ENCODE data around the gene SLC45A3. TPM values are rescaled to one million over a fixed set of nuclear protein-coding genes. Genes with fewer than 3 reads are reported as not detected.

SLC45A3 gene
- total and polyA plus RNA-seq, 2 donors (not counting 1 experiment from before 2014, with no cell fraction given), result 0.90 to 1.5 TPM

DNA sequence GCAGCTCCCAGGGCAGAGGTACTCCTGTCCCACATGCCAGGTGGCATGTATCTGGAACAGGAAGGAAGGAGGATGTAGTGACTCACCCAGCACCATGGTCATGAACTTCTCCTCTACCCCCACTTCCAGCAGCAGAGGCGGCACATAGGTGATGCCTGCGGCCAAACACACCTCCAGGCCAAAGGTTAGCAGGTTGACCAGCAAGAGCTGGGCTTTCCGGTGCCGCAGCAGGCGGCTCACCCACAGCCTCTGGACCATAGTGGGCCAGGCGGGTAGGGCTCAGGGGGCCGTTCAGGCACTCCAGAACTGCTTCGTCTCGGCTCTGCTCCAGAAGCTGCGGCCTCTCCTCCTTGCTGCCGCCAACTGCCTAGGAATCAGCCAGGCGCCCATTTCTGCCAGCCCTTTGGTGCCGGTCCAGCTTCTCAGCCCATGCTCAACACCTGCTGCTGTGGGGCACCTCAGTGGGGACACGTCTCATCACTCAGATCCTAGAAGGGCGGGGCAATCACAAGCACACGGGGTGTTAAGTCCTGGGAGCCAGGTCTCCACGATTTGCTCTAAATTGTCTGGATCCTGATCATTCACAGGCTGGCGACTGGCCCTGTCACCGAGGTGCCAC is 15.8 kb downstream of the SLC45A3 start:
- Histone ChIP-seq H3K27me3 (ENCODE audit: control insufficient read depth, insufficient read depth, low read length) (no peaks in the 10 kb centered on the region), H2AFZ (ENCODE audit: low read length) (no peak overlapping the region), H3K27ac (ENCODE audit: insufficient read depth, low read length) (no peak overlapping the region), H3K9me3 (ENCODE audit: control insufficient read depth, insufficient read depth, low read depth, low read length) (no peaks in the 10 kb centered on the region), H3K4me3 (replicated peaks in 1 of 4; ENCODE audit: control extremely low read depth in 1 of 4, insufficient read depth in 1 of 4, low read depth in 3 of 4, low read length in 4 of 4) (no peak overlapping the region), H3K4me2 (ENCODE audit: extremely low read depth, insufficient read depth, low read length) (no peak overlapping the region), H3K4me1 (ENCODE audit: control insufficient read depth, extremely low read depth, insufficient read depth, low read length) (no peaks in the 10 kb centered on the region), H3K79me2 (ENCODE audit: control insufficient read depth, insufficient read depth, low read length) (no peaks in the 10 kb centered on the region), H4K20me1 (ENCODE audit: control insufficient read depth, extremely low read depth, insufficient read depth, low read length) (no peaks in the 10 kb centered on the region), H3K36me3 (ENCODE audit: control insufficient read depth, insufficient read depth, low read length) (no peaks in the 10 kb centered on the region), H3K9ac (ENCODE audit: insufficient read depth, low read length) (no peak overlapping the region)
- DNase-seq (ENCODE audit: low read depth in 2 of 2), result peak in 1 of 2 donors; percentile 23
- no peak for TF ChIP-seq EZH2 (IDR thresholded peaks at IDR 0.05; ENCODE audit: low read length, missing control alignments)
- TF ChIP-seq, protein P1, sequence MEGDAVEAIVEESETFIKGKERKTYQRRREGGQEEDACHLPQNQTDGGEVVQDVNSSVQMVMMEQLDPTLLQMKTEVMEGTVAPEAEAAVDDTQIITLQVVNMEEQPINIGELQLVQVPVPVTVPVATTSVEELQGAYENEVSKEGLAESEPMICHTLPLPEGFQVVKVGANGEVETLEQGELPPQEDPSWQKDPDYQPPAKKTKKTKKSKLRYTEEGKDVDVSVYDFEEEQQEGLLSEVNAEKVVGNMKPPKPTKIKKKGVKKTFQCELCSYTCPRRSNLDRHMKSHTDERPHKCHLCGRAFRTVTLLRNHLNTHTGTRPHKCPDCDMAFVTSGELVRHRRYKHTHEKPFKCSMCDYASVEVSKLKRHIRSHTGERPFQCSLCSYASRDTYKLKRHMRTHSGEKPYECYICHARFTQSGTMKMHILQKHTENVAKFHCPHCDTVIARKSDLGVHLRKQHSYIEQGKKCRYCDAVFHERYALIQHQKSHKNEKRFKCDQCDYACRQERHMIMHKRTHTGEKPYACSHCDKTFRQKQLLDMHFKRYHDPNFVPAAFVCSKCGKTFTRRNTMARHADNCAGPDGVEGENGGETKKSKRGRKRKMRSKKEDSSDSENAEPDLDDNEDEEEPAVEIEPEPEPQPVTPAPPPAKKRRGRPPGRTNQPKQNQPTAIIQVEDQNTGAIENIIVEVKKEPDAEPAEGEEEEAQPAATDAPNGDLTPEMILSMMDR (conservative IDR thresholded peaks at IDR 0.05 in 1 of 2, IDR thresholded peaks at IDR 0.05 in 1 of 2; ENCODE audit: low read depth in 1 of 2, low read length in 2 of 2), result no peak

DNA sequence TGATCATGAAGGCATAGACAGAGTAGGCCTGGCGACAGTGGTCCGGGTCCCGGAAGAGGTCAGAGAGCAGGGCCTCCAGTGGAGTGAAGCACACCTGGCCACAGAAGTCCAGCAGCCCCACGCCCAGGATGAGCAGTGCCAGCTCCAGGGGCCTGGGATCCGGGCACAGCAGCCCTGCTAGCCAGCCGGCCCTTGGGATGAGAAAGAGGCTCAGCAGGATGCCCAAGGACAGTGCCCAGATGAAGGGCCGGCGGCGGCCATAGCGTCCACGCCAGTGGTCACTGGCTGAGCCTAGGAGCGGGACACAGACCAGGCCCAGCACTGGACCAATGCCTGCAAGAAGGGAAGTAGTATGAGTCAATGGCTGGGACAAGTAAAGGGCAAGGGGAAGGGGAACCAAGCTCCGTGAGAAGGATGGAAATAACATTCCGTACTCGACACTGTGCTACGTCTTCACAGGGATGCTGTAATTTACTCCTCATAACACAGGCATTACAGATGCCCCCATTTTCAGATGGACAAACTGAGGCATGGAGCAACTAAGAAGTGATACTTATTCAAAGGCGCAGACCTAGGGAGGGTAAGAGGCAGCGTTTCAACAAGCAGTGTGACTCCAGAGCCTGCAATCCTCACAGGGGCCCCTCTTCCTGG is 16.9 kb downstream of the SLC45A3 start:
- no peak for TF ChIP-seq EZH2 (IDR thresholded peaks at IDR 0.05; ENCODE audit: low read length, missing control alignments)
- TF ChIP-seq, protein P1 (conservative IDR thresholded peaks at IDR 0.05 in 1 of 2, IDR thresholded peaks at IDR 0.05 in 1 of 2; ENCODE audit: low read depth in 1 of 2, low read length in 2 of 2), result no peak
- H3K4me1 ChIP-seq (ENCODE audit: control insufficient read depth, extremely low read depth, insufficient read depth, low read length), result no peaks in the 10 kb centered on the region
- H3K79me2 ChIP-seq (ENCODE audit: control insufficient read depth, insufficient read depth, low read length), result no peaks in the 10 kb centered on the region
- no peak overlapping the region for H2AFZ ChIP-seq (ENCODE audit: low read length)
- no peaks in the 10 kb centered on the region for H3K27me3 ChIP-seq (ENCODE audit: control insufficient read depth, insufficient read depth, low read length)
- no peak for DNase-seq (ENCODE audit: low read depth in 2 of 2)
- H3K4me3 ChIP-seq (replicated peaks in 1 of 4; ENCODE audit: control extremely low read depth in 1 of 4, insufficient read depth in 1 of 4, low read depth in 3 of 4, low read length in 4 of 4), result no peak overlapping the region
- H3K9me3 ChIP-seq (ENCODE audit: control insufficient read depth, insufficient read depth, low read depth, low read length), result no peaks in the 10 kb centered on the region
- H3K4me2 ChIP-seq (ENCODE audit: extremely low read depth, insufficient read depth, low read length), result no peak overlapping the region
- no peak overlapping the region for H3K27ac ChIP-seq (ENCODE audit: insufficient read depth, low read length)
- H3K9ac ChIP-seq (ENCODE audit: insufficient read depth, low read length), result no peak overlapping the region
- no peaks in the 10 kb centered on the region for H4K20me1 ChIP-seq (ENCODE audit: control insufficient read depth, extremely low read depth, insufficient read depth, low read length)
- H3K36me3 ChIP-seq (ENCODE audit: control insufficient read depth, insufficient read depth, low read length), result no peaks in the 10 kb centered on the region

DNA sequence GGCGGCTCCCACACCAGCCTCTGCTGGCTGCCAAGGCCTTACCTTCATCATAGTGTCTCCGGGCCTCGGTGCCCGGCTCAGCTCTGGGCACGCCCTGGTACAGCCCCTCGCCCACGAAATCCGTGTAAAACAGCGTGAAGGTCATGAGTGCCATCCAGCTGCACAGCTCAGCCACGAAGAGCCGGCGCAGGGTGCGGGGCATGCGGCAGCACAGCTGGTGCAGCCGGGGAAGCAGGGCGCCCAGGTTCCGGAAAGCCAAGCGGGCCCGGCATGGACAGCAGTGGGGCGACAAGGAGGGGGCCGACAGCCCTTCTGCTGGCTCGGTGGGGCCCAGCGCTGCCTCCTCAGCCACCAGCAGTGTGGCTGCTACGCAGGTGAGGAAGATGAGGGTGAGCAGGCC is 17.5 kb downstream of the SLC45A3 start:
- Histone ChIP-seq H3K4me1 (ENCODE audit: control insufficient read depth, extremely low read depth, insufficient read depth, low read length) (no peaks in the 10 kb centered on the region), H3K4me3 (replicated peaks in 1 of 4; ENCODE audit: control extremely low read depth in 1 of 4, insufficient read depth in 1 of 4, low read depth in 3 of 4, low read length in 4 of 4) (no peak overlapping the region), H3K27ac (ENCODE audit: insufficient read depth, low read length) (no peak overlapping the region), H3K9ac (ENCODE audit: insufficient read depth, low read length) (no peak overlapping the region), H3K9me3 (ENCODE audit: control insufficient read depth, insufficient read depth, low read depth, low read length) (no peaks in the 10 kb centered on the region), H4K20me1 (ENCODE audit: control insufficient read depth, extremely low read depth, insufficient read depth, low read length) (no peaks in the 10 kb centered on the region), H3K27me3 (ENCODE audit: control insufficient read depth, insufficient read depth, low read length) (no peaks in the 10 kb centered on the region), H3K36me3 (ENCODE audit: control insufficient read depth, insufficient read depth, low read length) (no peaks in the 10 kb centered on the region), H3K79me2 (ENCODE audit: control insufficient read depth, insufficient read depth, low read length) (no peaks in the 10 kb centered on the region), H2AFZ (ENCODE audit: low read length) (no peak overlapping the region), H3K4me2 (ENCODE audit: extremely low read depth, insufficient read depth, low read length) (no peak overlapping the region)
- DNase-seq (ENCODE audit: low read depth in 2 of 2), result no peak
- no peak for TF ChIP-seq EZH2 (IDR thresholded peaks at IDR 0.05; ENCODE audit: low read length, missing control alignments)
- TF ChIP-seq, protein P1 (conservative IDR thresholded peaks at IDR 0.05 in 1 of 2, IDR thresholded peaks at IDR 0.05 in 1 of 2; ENCODE audit: low read depth in 1 of 2, low read length in 2 of 2), result no peak

All from fibroblast of lung (primary cell).